GM19395 (cell line): ENCODE data around the gene KRTAP17-1.

Source experiments
- ATAC-seq: cut with Tn5 transposase; IDR thresholded peaks from one replicate; pipeline ENCODE4 v1.9.1; 2021; ENCODE audit warnings: mild to moderate bottlenecking, moderate library complexity; ENCODE audit not compliant: unreplicated experiment

KRTAP17-1 gene

DNA sequence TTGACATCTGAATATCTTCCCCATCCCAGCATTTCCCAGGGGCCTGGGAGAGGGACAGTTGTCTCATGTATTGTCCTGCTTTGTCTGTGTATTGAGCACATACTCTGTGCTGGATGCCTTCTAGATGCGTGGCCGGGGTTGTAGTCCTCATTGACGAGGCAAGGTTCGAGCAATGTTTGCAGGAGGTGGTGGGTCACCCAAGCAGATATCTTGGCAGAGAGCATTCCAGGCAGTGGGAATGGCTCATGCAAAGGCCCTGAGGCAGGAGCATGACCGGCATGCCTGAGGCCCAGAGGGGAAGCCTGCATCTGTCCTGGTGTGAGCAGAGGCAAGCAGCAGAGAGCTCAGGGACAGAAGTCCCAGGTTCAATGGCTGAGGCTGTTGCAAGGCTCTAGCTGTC, 17.6 kb upstream of the KRTAP17-1 start:
- ATAC-seq: no peak

DNA sequence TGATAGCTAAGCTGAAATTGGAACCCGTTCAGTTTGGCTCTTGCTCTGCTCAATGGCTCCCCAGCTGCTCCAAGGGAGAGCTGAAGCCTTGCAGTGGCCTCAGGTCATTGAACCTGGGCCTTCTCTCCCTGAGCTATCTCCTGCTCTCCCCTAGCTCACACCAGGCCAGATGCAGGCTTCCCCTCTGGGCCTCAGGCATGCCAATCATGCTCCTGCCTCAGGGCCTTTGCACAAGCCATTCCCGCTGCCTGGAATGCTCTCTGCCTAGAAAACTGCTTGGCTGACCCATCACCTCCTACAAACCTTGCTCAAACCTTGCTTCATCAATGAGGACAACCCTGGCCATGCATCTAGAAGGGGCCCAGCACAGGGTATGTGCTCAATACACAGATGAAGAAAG, 16.7 kb upstream of the KRTAP17-1 start:
- ATAC-seq: no peak

DNA sequence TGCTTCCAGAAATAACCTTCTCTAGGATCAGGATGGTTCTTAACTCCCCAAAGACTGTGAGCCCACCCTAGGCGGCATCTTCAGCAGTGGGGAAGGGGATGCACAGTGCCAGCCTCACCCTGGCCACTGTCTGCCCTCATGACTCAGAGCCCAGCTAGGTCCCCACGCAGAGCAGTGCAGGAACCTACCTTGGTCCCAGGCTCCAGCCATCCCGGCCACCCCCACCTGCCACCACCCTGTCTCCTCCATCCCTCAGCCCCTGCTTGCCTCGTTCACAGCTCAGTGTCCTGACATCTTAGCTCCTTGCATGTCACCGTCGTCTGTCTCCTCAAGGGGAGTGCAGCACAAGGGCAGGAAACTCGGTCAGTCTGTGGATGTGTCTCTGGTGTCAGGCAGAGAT, 16.1 kb upstream of the KRTAP17-1 start:
- no peak for ATAC-seq

DNA sequence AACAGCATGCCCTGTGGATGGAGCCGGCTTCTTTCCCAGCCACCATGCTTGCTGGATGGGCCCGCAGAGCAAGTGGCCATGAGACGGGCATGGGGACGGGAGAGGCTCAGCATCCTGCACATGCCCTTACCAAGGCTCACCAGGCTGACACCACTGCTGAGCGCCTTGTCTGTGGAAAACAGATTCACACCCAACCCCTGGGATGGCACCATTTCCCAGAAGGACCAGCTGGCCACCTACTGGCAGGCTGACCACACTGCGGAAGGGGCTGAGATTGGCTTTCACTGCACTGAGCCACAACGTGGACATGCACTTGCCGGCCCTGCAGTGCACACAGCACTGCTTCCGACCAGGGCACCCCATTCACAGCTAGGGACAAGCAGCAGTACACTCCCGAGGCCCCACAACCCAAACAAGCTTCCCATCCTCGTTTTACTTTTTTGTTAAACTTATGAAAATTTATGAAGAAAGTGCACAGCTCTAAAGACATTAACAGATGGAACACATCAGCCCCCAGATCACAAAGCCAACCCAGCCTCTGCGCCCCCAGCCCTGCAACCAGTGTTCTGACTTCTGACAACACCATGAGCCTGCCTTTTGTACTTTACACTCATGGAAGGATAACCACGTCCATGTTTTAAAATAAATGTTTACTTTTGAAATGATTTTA, 13.9 kb upstream of the KRTAP17-1 start:
- ATAC-seq: no peak

DNA sequence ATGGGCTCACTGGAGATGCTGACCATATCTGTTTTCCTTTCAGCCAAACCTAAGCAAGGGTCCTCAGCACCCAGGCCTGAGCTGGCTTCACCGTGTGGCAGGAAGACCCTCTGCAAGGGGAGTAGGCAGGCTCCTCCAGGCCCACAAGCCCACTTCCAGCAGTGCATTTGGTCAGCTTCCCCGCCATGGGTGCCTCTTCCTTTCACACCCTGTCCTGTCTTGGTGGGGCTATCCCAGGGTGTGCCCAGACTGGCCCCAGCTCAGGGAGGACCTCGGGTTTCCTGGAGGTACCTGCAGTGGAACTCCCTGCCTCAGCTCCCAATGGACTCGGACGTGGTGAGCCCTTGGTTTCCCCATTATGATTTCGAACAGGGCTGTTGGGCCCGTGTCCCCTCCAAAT, 12.7 kb upstream of the KRTAP17-1 start:
- ATAC-seq: no peak

DNA sequence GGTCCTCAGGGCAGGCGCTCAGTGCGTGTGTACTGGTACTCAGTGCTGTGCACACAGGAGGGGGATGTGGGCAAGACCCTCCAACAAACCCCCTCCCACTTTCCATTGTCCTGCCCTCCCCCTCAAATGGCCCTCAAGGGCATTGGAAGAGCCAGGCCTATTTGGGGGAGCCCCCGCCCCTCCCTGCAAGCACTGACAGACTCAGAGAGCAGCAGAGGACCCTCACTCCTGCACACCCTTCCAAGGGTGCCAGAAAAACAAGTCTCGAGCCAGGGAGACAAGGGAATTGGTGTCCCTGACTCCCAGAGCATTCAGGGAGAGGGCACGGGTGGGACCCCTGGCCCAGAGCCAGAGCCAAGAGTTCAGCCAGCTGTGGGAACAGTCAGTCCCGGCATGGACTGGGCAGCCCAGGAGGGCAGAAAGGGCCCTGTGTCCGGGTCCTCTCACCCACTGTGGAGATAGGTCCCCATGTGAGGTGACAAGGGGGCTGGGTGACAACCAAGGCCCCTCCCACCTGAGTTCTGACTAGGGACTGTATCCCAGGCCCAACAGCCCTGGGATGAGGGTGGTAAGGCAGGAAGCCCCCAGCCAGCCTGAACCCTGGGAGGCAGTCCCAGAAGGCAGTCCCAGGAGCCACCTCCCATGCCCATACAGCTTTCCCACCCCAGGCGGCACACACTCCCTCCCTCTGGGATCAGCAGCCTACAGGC, 12.1 kb upstream of the KRTAP17-1 start:
- ATAC-seq: no peak

- ATAC-seq: no peak
These were observed 10.9 kb upstream of the KRTAP17-1 start for GRCh38 chr17:41326173-41327145.

DNA sequence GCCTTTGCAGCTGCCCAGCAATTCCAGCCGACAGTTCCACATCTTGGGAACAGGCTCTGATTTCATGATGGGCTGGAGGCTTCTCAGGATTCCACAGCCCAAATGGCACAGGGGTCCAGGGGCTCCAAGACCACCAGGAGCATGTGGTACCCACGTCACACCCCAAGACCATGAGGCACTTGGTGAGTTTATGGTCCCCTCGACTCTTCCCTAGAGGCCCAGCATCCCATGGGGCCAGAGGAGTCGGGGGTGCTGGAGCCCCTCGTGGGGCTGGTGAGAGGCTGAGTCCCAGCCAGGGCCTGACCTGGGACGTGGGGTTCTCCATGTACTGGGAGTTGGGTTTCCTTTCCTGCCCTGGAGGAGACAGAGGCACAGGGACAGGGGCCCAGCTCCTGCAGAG, 10.1 kb upstream of the KRTAP17-1 start:
- ATAC-seq: no peak

- no peak for ATAC-seq
These were observed 9.6 kb upstream of the KRTAP17-1 start for GRCh38 chr17:41325126-41325525.

- ATAC-seq: no peak
These were observed 8.9 kb upstream of the KRTAP17-1 start for GRCh38 chr17:41324180-41325075.

DNA sequence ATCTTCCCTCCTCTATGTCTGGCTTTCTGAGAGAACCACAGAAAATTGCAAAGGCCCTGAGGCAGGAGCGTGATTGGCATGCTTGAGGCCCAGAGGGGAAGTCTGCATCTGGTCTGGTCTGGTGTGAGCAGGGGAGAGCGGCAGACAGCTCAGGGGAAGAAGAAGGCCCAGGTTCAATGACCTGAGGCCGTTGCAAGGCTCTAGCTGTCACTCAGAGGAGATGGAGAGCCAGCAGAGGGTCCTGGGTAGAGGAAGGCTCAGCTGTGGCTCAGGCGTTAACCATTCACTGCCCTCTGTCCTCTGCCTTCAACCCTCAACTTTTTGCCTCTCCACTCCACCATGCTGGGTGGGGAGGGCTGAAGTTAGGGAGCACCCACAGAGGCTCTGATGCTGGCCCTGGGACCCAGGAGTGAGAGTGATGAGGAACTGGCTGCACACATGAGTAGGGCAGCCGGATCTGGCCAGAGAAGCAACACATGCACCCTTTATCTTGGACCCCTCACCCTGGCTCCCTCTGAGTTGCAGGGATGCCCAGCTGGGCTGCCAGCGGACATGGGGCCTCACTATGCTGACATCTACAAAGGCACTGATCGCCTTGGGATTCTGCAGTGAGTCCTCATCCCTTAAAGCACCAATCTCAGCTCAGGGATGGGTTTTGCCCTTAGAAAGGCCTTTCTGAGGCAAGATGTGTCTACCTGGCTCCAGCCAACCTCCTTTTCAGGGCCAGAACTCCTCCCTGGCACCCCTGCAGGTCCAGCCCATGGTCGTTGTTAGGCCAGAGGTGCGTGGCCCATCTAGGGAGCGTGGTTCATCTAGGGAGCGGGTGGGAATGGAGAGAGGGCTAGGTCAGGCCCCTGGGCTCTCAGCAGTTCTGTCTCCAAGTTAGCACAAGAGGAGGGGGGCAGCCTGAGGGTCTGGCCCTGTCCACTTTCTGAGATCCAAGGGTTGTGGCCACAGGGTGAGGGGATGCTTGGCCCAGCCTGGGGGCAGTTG, 7.7 kb upstream of the KRTAP17-1 start:
- no peak for ATAC-seq

- no peak for ATAC-seq
These were observed 6.8 kb upstream of the KRTAP17-1 start for GRCh38 chr17:41322094-41322902.

GRCh38 chr17:41318231-41318630, 2.7 kb upstream of the KRTAP17-1 start:
- ATAC-seq: no peak

DNA sequence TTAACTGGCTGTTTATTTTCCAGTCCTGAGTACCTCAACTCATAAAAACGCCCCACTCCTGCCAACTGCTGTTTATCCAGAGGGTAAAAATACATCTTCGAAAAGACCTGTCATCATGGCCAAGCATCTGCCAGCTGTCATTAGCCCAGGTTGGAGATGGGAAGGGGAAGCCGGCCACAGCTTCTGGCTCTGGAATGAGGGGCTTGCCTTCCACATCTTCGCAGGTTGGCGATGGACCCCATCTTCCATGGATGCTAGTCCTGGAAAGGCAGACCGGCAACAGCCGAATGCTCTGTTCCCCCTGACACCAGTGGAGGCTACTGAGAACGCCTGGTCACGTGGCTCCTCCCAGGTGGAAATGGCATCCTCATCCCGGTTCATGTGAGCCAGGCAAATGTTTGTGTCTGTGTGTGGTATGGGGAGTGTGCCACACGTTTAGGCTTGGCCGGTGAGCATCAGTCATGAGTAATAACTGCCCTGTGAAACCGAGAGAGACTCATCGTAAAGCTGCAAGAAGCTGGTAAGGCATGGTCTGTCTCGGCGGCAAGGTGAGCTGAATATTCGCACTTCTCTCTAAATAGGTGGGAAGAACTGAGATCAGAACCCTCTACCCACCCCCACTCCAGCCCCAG, 420 bp upstream of the KRTAP17-1 start:
- no peak for ATAC-seq

GRCh38 chr17:41311111-41311510, 4.4 kb downstream of the KRTAP17-1 start:
- ATAC-seq: no peak

- no peak for ATAC-seq
These were observed 6.6 kb downstream of the KRTAP17-1 start, which contains the start of gene KRTAP16-1 for GRCh38 chr17:41308918-41309359. Gene KRTAP16-1 (minus strand): TSS chr17:41309309. CDS start chr17:41309253, 56 bp downstream.

DNA sequence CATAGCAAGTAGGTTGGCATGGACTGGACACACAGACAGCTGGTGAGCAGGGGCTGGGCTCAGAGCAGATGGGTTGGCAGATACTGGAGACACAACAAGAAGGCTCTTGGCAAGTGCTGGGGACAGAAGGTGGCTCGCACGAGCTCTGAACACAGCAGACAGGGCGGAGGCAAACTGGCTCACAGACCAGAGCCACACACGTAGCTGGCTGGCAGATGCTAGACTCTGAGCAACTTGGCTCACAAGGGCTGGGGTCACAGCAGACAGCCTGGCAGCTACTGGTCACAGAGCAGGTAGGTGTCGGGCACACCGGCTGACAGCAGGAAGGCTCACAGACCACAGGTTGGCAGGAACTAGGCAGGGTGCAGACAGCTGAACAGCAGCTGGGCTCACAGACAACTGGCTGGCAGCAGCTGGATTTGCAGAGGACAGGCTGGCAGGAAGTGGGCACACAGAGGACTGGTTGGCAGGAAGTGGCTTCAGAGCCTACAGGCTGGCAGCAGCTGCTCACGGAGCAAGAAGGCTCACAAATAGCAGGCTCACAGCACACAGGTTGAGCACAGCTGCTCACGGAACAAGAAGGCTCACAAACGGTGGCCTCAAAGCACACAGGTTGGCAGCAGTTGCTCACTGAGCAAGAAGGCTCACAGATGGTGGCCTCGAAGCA, 7.1 kb downstream of the KRTAP17-1 start:
- no peak for ATAC-seq
